Esophagus (tissue), 2 donors: ENCODE data around the gene PLA2G4E. TPM values are rescaled to one million over a fixed set of nuclear protein-coding genes. Genes with fewer than 3 reads are reported as not detected.
A peak's percentile ranks its signal among the peaks of the same experiment; 100 is the strongest.

ENCODE experiments used
- H3K27ac ChIP-seq, 2 donors: one replicate each; pipeline ENCODE4 v1.5.1; 2013; ENCODE audit warnings: low read depth in 2 of 2, mild to moderate bottlenecking in 2 of 2, inconsistent platforms in 1 of 2, low read length in 1 of 2, moderate library complexity in 1 of 2
- H3K27me3 ChIP-seq, 2 donors: one replicate each; pipeline ENCODE4 v1.6.1; 2013; ENCODE audit warnings: low read length in 2 of 2, control low read depth in 1 of 2, mild to moderate bottlenecking in 1 of 2; ENCODE audit not compliant: insufficient read depth in 2 of 2, control insufficient read depth in 1 of 2
- H3K36me3 ChIP-seq, 2 donors: one replicate each; pipeline ENCODE4 v1.6.1; 2013; ENCODE audit warnings: low read length in 1 of 2; ENCODE audit not compliant: control insufficient read depth in 2 of 2, insufficient read depth in 2 of 2
- H3K4me1 ChIP-seq, 2 donors: one replicate each; pipeline ENCODE4 v1.6.1; 2013; ENCODE audit warnings: low read length in 1 of 2; ENCODE audit not compliant: control insufficient read depth in 2 of 2, insufficient read depth in 2 of 2
- H3K4me3 ChIP-seq, 2 donors: one replicate each; pipeline ENCODE4 v1.5.1; 2013; ENCODE audit warnings: low read length in 2 of 2, mild to moderate bottlenecking in 2 of 2, low read depth in 1 of 2, moderate library complexity in 1 of 2
- H3K9me3 ChIP-seq, 2 donors: one replicate each; pipeline ENCODE4 v1.6.1; 2013; ENCODE audit warnings: mild to moderate bottlenecking in 2 of 2, low read depth in 1 of 2, low read length in 1 of 2, moderate library complexity in 1 of 2; ENCODE audit not compliant: control insufficient read depth in 2 of 2, insufficient read depth in 1 of 2
- WGBS, 2 donors: extraction: QIAGEN DNeasy Blood & Tissue Kit; methylation state at CpG; one replicate each; pipeline ENCODE4 v1.1.7; 2013; 5-methylcytosine and 5-hydroxymethylcytosine counted together
- polyA plus RNA-seq, 2 donors: library from polyadenylated mRNA; stranded (reverse); fragments of 200-250 nt; gene quantifications; one replicate each; pipeline ENCODE4 v1.2.3, GENCODE V29; 2013
- donor health status: healthy with polysubstance abuse.
- donor health status: Bipolar disorder and iron deficiency.

Gene PLA2G4E
- polyA plus RNA-seq, 2 donors: 1.2 to 2.5 TPM

DNA sequence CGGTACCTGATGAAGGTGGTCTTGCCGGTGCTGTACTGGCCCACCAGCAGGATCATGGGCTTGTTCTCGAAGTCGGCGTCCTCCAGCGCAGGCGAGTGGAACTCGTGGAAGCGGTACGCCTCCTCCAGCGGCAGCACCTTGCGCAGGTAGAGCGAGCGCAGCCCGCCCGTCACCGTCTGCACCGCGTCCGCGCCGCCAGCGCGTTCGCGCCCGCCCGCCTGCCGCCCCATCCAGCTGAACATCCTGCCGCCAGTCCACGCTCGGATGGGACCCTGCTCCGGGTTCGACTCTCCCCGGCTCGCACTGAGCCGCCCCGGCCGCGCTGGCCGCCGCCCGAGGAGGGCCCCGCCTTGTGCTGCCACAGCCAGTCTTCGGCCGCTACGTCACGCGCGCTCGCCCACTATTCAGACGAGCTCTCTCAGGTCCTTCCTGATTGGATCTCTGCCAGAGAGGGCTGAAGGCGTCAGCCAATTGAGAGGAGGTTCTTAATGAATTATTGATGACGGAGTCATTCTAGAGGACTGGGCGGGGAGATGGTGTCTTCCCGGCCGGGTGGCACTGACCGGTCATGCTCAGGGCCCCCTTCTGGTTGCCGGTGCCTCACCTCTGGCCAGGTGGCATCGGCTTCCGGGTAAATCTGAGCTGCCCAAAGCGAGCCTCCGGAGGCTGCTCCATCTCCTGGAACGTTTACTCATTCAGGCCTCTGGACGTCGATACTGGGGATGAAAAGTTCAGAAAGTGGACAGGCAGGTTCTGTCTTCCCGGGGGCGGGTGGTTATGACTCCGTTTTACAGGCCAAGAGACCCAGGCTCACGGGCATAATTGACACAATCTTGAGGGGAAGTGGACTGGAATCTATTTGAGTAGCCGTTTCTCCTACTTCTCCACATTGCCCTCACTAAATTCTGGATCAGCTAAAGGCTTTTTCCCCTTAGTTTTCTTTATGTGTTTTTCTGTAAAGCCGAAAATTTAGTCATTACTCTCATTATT is 48.3 kb downstream of the PLA2G4E start, which contains the start of gene EHD4:
Gene EHD4, minus strand, starts transcription at position 305 of the 990 bp plus-strand sequence. Its CDS starts 63 bp downstream, at position 242.
- WGBS, 2 donors: 1% methylated on average over 59 to 72 of the region's 72 CpGs
- Histone ChIP-seq H3K27me3 (no peaks in the 10 kb centered on the region), H3K9me3 (no peaks in the 10 kb centered on the region), H3K4me1 (no peaks in the 10 kb centered on the region), H3K27ac (peak within 1 kb of the TSS; percentile 90 to 92), H3K4me3 (peak within 1 kb of the TSS; percentile 95 to 97), H3K36me3 (no peaks in the 10 kb centered on the region)

DNA sequence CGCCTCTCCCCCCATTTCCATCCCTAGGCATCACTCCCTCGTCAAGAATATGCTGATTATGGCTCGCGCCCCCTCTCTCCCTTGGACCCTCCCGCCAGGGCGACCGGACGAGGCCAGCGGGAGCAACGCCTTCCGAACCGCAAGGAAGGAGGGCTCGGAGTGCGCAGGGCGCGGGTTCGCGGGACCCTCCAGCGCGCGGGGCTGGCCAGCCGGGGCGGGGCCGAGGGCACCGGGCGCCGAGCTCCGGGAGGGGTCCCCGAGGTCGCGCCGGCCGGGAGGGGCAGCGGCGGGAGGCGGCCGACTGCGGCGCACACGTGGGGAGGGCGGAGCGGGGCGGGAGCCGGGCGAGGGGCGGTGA is 49.0 kb downstream of the PLA2G4E start:
- Histone ChIP-seq H3K4me3 (peak overlapping the region; percentile 95 to 97), H3K36me3 (no peaks in the 10 kb centered on the region), H3K27ac (peak overlapping the region; percentile 90 to 92), H3K27me3 (no peaks in the 10 kb centered on the region), H3K4me1 (no peaks in the 10 kb centered on the region), H3K9me3 (no peaks in the 10 kb centered on the region)
- 1 to 2% methylated on average over 46 of the region's 46 CpGs for whole genome bisulfite sequencing, 2 donors

DNA sequence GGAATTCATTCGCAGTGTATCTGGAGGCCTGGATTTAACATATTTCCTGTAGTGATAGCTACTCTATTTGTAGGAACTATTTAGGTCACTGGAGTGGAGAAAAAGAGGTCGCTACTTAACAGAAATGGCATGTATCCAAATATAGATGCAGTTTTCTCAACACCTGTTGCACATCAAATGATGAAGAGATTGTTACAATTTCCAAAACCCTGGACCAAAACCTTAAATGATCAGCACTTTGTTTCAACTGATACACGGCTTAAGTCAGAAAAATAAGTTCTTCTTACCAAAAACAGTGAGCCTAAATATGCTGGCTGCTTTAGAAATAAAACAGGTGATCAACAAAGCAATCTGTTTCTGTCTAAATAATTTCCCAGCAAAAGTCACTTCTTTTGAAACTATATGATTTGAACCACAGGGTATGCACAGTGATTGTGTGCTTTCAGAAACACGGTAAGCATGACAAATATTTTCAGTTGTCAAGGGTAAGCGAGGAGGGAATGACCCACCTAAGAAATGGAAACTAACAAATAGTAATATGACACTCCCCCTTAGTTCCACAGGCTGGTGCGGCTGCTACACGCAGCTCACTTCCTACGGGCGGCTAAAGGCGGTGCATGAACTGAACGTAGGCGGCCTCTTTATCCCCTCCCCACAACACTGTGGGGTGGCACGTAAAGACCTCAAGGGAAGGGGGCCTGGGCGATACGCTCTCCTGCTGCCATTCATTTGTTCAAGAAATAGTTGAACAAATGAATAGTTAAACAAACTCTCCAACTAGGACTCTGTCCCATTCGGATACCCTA is 49.5 kb downstream of the PLA2G4E start:
- H3K4me3 ChIP-seq: peak overlapping the region; percentile 95 to 97

DNA sequence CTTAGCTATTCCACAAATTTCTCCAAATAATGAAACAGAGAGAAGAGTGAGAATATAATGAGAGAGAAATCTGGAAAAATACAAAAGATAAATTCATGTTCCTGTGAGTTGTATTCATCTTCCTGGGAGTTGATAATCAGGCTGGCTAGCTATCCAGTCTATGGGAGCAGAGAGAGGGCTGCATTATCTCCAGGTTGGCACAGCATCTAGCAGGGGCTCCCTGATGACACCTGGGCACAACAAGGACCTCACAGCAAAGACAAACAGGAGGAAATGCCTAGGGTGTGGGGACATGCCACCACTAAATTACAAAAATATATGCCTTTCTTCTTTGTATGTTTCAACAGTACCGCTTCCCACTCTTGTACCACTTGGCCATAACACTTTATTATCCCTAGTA is 50.4 kb downstream of the PLA2G4E start:
- Histone ChIP-seq H3K4me3 (peak overlapping the region in 1 of 2 donors; percentile 95), H3K36me3 (no peaks in the 10 kb centered on the region), H3K9me3 (no peaks in the 10 kb centered on the region), H3K4me1 (peaks cover 0 to 4% of the 10 kb centered on the region in 2 donors), H3K27me3 (no peaks in the 10 kb centered on the region), H3K27ac (peak overlapping the region; percentile 32 to 57)
- 84 to 88% methylated on average over 1 of the region's 1 CpG for WGBS, 2 donors

More for the DNA sequence above, 49.5 kb downstream of the PLA2G4E start:
- no peaks in the 10 kb centered on the region for H3K36me3 ChIP-seq
- H3K4me1 ChIP-seq: peaks cover 0 to under 1% of the 10 kb centered on the region in 2 donors
- no peaks in the 10 kb centered on the region for H3K9me3 ChIP-seq
- no peaks in the 10 kb centered on the region for H3K27me3 ChIP-seq
- H3K27ac ChIP-seq: peak overlapping the region; percentile 90 to 92
- WGBS, 2 donors: 7 to 9% methylated on average over 16 of the region's 16 CpGs

DNA sequence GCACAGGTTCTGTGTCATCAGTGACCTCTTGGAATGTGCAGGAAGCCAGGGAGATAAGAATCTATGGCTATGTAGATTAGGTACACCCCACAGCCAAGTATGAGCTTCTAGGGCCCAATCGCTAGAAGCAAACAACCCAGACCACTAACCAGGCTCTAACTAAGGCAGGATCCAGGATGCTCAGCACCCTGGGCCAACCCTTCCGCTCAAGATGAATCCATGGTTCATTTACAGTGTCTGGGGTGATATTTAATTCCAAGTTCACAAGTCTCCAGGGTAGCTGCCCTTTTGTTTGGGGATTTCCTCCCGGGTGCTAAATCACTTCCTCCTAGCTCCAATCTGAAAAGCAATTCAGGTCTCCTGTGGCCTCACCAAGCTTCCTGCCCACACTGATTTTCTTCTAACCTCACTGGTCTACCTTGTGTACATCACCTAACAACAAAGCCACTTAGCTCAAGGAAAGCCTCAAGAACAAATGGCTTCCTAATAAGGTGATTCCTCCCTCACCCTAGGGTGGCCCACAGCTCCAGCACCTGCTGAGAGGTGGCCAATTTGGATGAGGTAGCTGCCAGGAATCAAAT is 50.9 kb downstream of the PLA2G4E start:
- peaks cover 0 to 4% of the 10 kb centered on the region in 2 donors for H3K4me1 ChIP-seq
- H3K27ac ChIP-seq: peak overlapping the region; percentile 32 to 57
- WGBS, 2 donors: 61 to 68% methylated on average over 3 of the region's 3 CpGs
- H3K4me3 ChIP-seq: peak overlapping the region; percentile 6 to 95
- no peaks in the 10 kb centered on the region for H3K36me3 ChIP-seq
- no peaks in the 10 kb centered on the region for H3K9me3 ChIP-seq
- H3K27me3 ChIP-seq: no peaks in the 10 kb centered on the region

DNA sequence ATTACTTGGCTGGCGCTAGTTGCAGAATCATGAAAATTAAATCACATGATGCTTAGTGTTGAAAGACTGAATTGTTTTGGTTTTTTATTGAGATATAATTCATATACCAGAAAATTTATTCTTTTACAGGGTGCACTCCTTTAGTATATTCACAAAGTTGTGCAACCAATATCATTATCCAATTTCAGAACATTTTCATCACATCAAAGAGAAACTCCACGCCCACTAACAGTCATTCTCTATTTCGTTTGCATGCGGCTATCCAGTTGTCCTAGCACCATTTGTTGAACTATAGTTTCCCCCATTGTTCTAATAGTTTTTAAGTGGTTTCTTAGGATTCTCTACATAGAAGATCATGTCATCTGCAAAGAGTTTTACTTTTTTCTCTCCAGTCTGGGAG is 52.1 kb downstream of the PLA2G4E start:
- no peak overlapping the region for H3K4me3 ChIP-seq

DNA sequence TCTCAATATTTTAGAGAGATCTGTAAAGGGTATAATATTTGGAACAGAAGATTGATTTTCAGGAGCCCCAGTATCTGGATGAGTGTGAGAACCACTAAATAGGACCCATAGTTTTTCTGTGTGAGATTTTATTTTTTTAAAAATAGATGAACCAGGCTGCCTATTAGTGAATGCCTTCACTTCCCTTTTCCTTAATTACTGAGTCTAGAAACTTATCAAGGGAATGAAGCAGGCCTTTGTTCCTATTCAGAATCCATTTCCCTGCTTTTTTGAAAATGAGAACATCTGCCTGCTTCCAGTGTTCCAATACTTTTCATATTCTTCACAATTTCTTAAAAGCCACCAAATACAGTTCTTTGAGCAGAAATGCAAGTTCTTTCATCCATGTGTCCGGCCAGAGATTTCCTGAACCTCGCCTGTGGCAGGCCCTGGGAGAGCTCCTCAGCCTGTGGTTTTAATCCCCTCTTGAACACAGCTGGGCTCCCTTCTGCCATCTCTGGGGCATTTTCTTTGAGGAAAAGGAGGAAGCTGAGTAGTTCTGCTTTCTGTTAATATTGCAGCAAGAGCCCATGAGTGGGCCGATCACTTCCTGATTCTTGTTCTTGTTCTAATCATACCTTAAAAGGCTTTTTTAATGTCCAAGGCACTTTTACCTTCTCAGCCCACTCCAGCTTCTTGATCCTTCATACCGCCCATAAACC is 53.2 kb downstream of the PLA2G4E start:
- H3K27me3 ChIP-seq: no peaks in the 10 kb centered on the region
- peaks cover 0 to 4% of the 10 kb centered on the region in 2 donors for H3K4me1 ChIP-seq
- H3K9me3 ChIP-seq: no peaks in the 10 kb centered on the region
- H3K27ac ChIP-seq: peak overlapping the region in 1 of 2 donors; percentile 17
- H3K4me3 ChIP-seq: no peak overlapping the region
- H3K36me3 ChIP-seq: no peaks in the 10 kb centered on the region
- WGBS, 2 donors: 72% methylated on average over 4 of the region's 4 CpGs

More for the DNA sequence above, 52.1 kb downstream of the PLA2G4E start:
- Histone ChIP-seq H3K27ac (no peak overlapping the region), H3K4me1 (peaks cover 0 to 4% of the 10 kb centered on the region in 2 donors), H3K36me3 (no peaks in the 10 kb centered on the region), H3K9me3 (no peaks in the 10 kb centered on the region), H3K27me3 (no peaks in the 10 kb centered on the region)
- 75 to 89% methylated on average over 4 of the region's 4 CpGs for WGBS, 2 donors

DNA sequence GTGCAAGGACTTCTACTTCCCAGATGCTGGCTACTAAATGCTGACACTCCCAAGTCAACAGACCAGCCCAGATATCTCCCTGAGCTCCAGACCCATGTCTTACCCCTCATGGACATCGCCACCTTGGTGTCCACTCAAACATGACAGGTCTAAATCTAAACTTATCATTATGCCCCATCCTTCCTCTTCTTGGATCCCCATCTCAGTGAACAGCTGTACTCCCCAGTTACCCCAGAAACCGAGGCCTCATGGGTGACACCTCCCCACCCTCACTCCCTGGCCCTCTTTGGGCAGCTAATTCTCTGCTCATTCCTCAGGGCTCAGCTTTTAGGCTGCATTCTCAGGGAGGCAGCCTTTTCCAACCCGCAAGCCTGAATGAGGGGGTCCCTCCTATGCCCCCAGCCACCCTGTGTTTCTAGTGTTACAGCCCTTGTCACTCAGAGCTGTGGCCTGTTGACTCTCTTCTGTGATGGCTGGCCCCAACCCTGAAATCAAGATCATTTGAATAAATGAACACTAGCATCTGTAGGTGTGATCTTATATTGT is 53.8 kb downstream of the PLA2G4E start:
- no peaks in the 10 kb centered on the region for H3K9me3 ChIP-seq
- H3K4me3 ChIP-seq: no peak overlapping the region
- no peak overlapping the region for H3K27ac ChIP-seq
- H3K4me1 ChIP-seq: peaks cover 0 to 4% of the 10 kb centered on the region in 2 donors
- 89% methylated on average over 3 of the region's 3 CpGs for WGBS, 2 donors
- no peaks in the 10 kb centered on the region for H3K36me3 ChIP-seq
- H3K27me3 ChIP-seq: no peaks in the 10 kb centered on the region
